Endothelial cell of umbilical vein (primary cell): Measurements from ENCODE around the gene ANKRD44. TPM values are rescaled to one million over a fixed set of nuclear protein-coding genes. Genes with fewer than 3 reads are reported as not detected.

Source experiments
- BruUV-seq: library from RNA; stranded (reverse); fragments of 400-500 nt; replicated peaks from 2 replicates; lab custom pipeline; 2021; lab: Mats Ljungman, UMichigan
- CTCF ChIA-PET: fragments of 300-600, 350-600 bp; sonication (Branson Sonifier 250); formaldehyde crosslinking; loops from one replicate; lab custom pipeline; 2021; ENCODE audit warnings: antibody characterized with exemption, inconsistent platforms; lab: Charles Lee
- POLR2A ChIA-PET: fragments of 300-600, 350-600 bp; sonication (Branson Sonifier 250); formaldehyde crosslinking; loops from one replicate; lab custom pipeline; 2021; ENCODE audit warnings: antibody characterized with exemption, inconsistent platforms; lab: Charles Lee
- DNase-seq: peaks from one replicate; pipeline ENCODE4 v3.0.0-alpha.2; 2011; ENCODE audit warnings: low read depth, low spot score
- FAIRE-seq: peaks from 2 replicates; lab custom pipeline; 2011; peaks lifted over from hg19 to GRCh38; lab: Jason Lieb, UNC
- H2AFZ ChIP-seq: 2 replicates; pipeline ENCODE4 v1.6.0; 2012; ENCODE audit warnings: low read depth, low read length, control low read depth, inconsistent platforms
- H3K27ac ChIP-seq: 2 replicates; pipeline ENCODE4 v1.5.1; 2011; ENCODE audit warnings: low read depth, mild to moderate bottlenecking, control low read depth, low read length, moderate library complexity; ENCODE audit not compliant: insufficient read depth
- H3K27me3 ChIP-seq, 2 experiments: 2 replicates each; pipeline versions ENCODE4 v1.6.0 to v1.6.1; 2011; ENCODE audit warnings: low read length in 2 of 2, mixed read lengths in 1 of 2; ENCODE audit not compliant: control insufficient read depth in 2 of 2, insufficient read depth in 2 of 2
- H3K36me3 ChIP-seq, 2 experiments: 2 replicates in 1 of 2; 3 replicates in 1 of 2; pipeline ENCODE4 v1.5.1; 2011; ENCODE audit warnings: low read length in 2 of 2, mild to moderate bottlenecking in 1 of 2, moderate library complexity in 1 of 2; ENCODE audit not compliant: control insufficient read depth in 2 of 2, insufficient read depth in 2 of 2; ENCODE audit errors: extremely low read depth in 1 of 2
- H3K4me1 ChIP-seq: 3 replicates; pipeline ENCODE4 v1.5.1; 2011; ENCODE audit warnings: mild to moderate bottlenecking, low read length; ENCODE audit not compliant: control insufficient read depth, insufficient read depth; ENCODE audit errors: extremely low read depth
- H3K4me2 ChIP-seq: 2 replicates; pipeline ENCODE4 v1.6.1; 2011; ENCODE audit warnings: low read length, control low read depth, mixed read lengths; ENCODE audit not compliant: insufficient read depth
- H3K4me3 ChIP-seq, 3 experiments: fragments of 200-600 bp in 1 of 3; sonication (generic), shearing (Covaris generic) in 1 of 3; replicated peaks in 1 of 3; 2 replicates each; pipeline ENCODE4 v1.5.1; 2011 to 2016; ENCODE audit warnings: control low read depth in 3 of 3, low read length in 3 of 3, mild to moderate bottlenecking in 2 of 3, inconsistent platforms in 1 of 3, low read depth in 1 of 3, moderate library complexity in 1 of 3; ENCODE audit not compliant: insufficient read depth in 1 of 3
- H3K79me2 ChIP-seq: 2 replicates; pipeline ENCODE4 v1.6.0; 2012; ENCODE audit warnings: low read length, inconsistent platforms; ENCODE audit not compliant: control insufficient read depth, insufficient read depth
- H3K9ac ChIP-seq: replicated peaks from 2 replicates; pipeline ENCODE3; 2011; ENCODE audit warnings: low read length, control low read depth; ENCODE audit not compliant: insufficient read depth; ENCODE audit errors: extremely low read depth
- H3K9me1 ChIP-seq: replicated peaks from 3 replicates; pipeline ENCODE4 v1.6.0; 2011; ENCODE audit warnings: mild to moderate bottlenecking, low read length; ENCODE audit not compliant: control insufficient read depth, insufficient read depth; ENCODE audit errors: extremely low read depth
- H3K9me3 ChIP-seq: replicated peaks from 2 replicates; pipeline ENCODE4 v1.5.1; 2012; ENCODE audit warnings: low read length, inconsistent platforms; ENCODE audit not compliant: control insufficient read depth, insufficient read depth
- H4K20me1 ChIP-seq: replicated peaks from 2 replicates; pipeline ENCODE3; 2011; ENCODE audit warnings: mild to moderate bottlenecking, low read length; ENCODE audit not compliant: control insufficient read depth, insufficient read depth; ENCODE audit errors: extremely low read depth
- CTCF ChIP-seq, 2 donors: IDR thresholded peaks; 1 replicate in 1 of 2; 2 replicates in 1 of 2; pipeline ENCODE4 v1.5.1; 2011; ENCODE audit warnings: low read length in 2 of 2, mild to moderate bottlenecking in 2 of 2, moderate library complexity in 2 of 2, control low read depth in 1 of 2, inconsistent platforms in 1 of 2, low read depth in 1 of 2; ENCODE audit not compliant: insufficient read depth in 1 of 2; ENCODE audit errors: extremely low read depth in 1 of 2
- EZH2 ChIP-seq: IDR thresholded peaks from 2 replicates; pipeline ENCODE4 v1.6.1; 2012; ENCODE audit warnings: borderline replicate concordance, low read depth, mild to moderate bottlenecking, moderate library complexity, low read length, inconsistent platforms; ENCODE audit not compliant: severe bottlenecking
- FOS ChIP-seq: IDR thresholded peaks from 2 replicates; pipeline ENCODE4 v1.6.1; 2011; ENCODE audit warnings: mild to moderate bottlenecking, low read length, moderate library complexity, borderline replicate concordance; ENCODE audit not compliant: insufficient read depth
- GATA2 ChIP-seq: IDR thresholded peaks from 2 replicates; pipeline ENCODE4 v1.7.0; 2011; ENCODE audit warnings: low read depth, mild to moderate bottlenecking, moderate library complexity, mixed read lengths, low read length; ENCODE audit not compliant: insufficient read length, insufficient read depth
- JUN ChIP-seq: IDR thresholded peaks from 2 replicates; pipeline ENCODE4 v1.6.1; 2011; ENCODE audit warnings: borderline replicate concordance, low read depth; ENCODE audit not compliant: insufficient read length, insufficient read depth
- MYC ChIP-seq: IDR thresholded peaks from one replicate; pipeline ENCODE4 v1.6.1; 2011; ENCODE audit warnings: mild to moderate bottlenecking, low read depth, low read length
- POLR2A ChIP-seq: IDR thresholded peaks from 2 replicates; pipeline ENCODE4 v1.6.1; 2012; ENCODE audit warnings: low read depth, mild to moderate bottlenecking, control low read depth, low read length
- POLR2AphosphoS5 ChIP-seq: IDR thresholded peaks from 2 replicates; pipeline ENCODE4 v1.6.1; 2012; ENCODE audit warnings: low read depth, mild to moderate bottlenecking, control low read depth, low read length, moderate library complexity; ENCODE audit not compliant: insufficient read depth
- dilution Hi-C: fragments of 300-500 bp; cut with MboI; formaldehyde crosslinking; loops from one replicate; pipeline ENCODE4 v1.15.0; 2019; ENCODE audit warnings: low sequenced_read_pairs; ENCODE audit not compliant: extremely low pct_ligation_motif_present
- intact Hi-C: fragments of 100-400 bp; cut with micrococcal nuclease; formaldehyde crosslinking; loops from one replicate; pipeline ENCODE4 v1.10.0; 2022
- polyA plus RNA-seq, 4 experiments: library from polyadenylated mRNA; depleted of rRNA in 3 of 4; stranded (reverse) in 3 of 4; unstranded in 1 of 4; fragments of >200 nt; gene quantifications; 2 replicates each; pipeline versions ENCODE4 v1.2.1 to v1.2.3, GENCODE V29; 2011 to 2012; ENCODE audit warnings: missing spikeins in 1 of 4
- total RNA-seq: library from RNA; stranded (reverse); gene quantifications from 2 replicates; pipeline ENCODE4 v1.2.3, GENCODE V29; 2021
- TF ChIP-seq, protein P1 (sequence below): IDR thresholded peaks from 2 replicates; pipeline ENCODE4 v1.6.1; 2011; ENCODE audit not compliant: insufficient read depth, insufficient read length

The ANKRD44 gene
- total and polyA plus RNA-seq, 2 donors (not counting 3 experiments of a cell fraction or from before 2014, with no cell fraction given) = 3.4 to 6.1 TPM

DNA sequence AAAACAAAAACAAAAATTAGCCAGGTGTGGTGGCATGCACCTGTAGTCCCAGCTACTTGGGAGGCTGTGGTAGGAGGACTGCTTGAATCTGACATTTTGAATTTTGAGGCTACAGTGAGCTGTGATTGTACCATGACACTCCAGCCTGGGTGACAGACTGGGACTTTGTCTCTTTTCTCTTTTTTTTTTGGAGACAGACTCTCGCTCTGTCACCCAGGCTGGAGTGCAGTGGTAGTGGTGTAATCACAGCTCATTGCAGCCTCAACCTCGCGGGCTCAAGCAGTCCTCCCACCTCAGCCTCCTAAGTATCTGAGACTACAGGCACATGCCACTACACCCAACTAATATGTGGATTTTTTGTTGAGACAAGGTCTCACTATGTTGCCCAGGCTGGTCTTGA lies 35.6 kb downstream of the ANKRD44 start:
- no peaks in the 10 kb centered on the region for H3K9me1 ChIP-seq

DNA sequence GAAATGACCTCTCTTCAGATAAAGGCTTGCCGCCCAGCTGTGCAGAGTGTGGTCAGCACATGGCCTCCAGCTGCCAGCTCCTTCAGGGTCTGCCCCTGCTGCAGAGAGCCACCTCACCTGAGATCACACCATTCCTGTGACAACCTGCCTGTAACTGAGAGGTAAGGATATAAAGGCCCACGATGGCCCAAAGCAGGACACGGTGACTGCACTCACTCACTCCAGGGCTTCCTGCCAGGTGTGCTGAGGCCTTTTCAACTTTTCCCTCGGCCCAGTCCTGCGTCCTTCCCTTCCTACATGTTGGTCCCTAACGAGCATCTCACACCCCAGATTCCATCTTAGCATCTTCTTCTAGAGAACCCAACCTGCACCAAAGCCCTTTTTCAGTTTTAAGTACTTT lies 36.2 kb downstream of the ANKRD44 start:
- intact Hi-C loops = no loop called here
- no peaks in the 10 kb centered on the region for H3K4me1 ChIP-seq
- FAIRE-seq (no peak), DNase-seq (no peak)
- H3K79me2 ChIP-seq = no peaks in the 10 kb centered on the region
- no TSS peak for BruUV-seq
- no peak overlapping the region for H3K9ac ChIP-seq
- no peaks in the 10 kb centered on the region for H3K36me3 ChIP-seq
- H4K20me1 ChIP-seq = no peaks in the 10 kb centered on the region
- no peak overlapping the region for H3K4me3 ChIP-seq
- H2AFZ ChIP-seq = no peak overlapping the region
- CTCF ChIA-PET = no interaction called here
- POLR2A ChIA-PET = no interaction called here
- TF ChIP-seq FOS (no peak), POLR2AphosphoS5 (no peak), POLR2A (no peak), MYC (no peak), JUN (no peak), EZH2 (no peak), GATA2 (no peak), CTCF (IDR thresholded peaks at IDR 0.05; ENCODE audit: extremely low read depth in 1 of 2, insufficient read depth in 1 of 2, low read depth in 1 of 2, low read length in 2 of 2) (no peak)
- TF ChIP-seq, protein P1, sequence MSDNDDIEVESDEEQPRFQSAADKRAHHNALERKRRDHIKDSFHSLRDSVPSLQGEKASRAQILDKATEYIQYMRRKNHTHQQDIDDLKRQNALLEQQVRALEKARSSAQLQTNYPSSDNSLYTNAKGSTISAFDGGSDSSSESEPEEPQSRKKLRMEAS = no peak
- H3K9me3 ChIP-seq = no peaks in the 10 kb centered on the region
- H3K27me3 ChIP-seq = peaks cover 0 to 1% of the 10 kb centered on the region in 2 experiments
- dilution Hi-C loops = no loop called here
- H3K27ac ChIP-seq = no peak overlapping the region
- no peaks in the 10 kb centered on the region for H3K9me1 ChIP-seq
- no peak overlapping the region for H3K4me2 ChIP-seq

More for the DNA sequence above, 35.6 kb downstream of the ANKRD44 start:
- no peak overlapping the region for H3K9ac ChIP-seq
- no peaks in the 10 kb centered on the region for H3K9me3 ChIP-seq
- no peak overlapping the region for H3K4me3 ChIP-seq
- no peak for FAIRE-seq
- CTCF ChIA-PET = no interaction called here
- H3K4me2 ChIP-seq = no peak overlapping the region
- H2AFZ ChIP-seq = no peak overlapping the region
- no TSS peak for BruUV-seq
- POLR2A ChIA-PET = no interaction called here
- H3K79me2 ChIP-seq = no peaks in the 10 kb centered on the region
- no peaks in the 10 kb centered on the region for H3K4me1 ChIP-seq
- peaks cover 0 to 4% of the 10 kb centered on the region in 2 experiments for H3K27me3 ChIP-seq
- no peak for DNase-seq
- no peaks in the 10 kb centered on the region for H3K36me3 ChIP-seq
- intact Hi-C loops = no loop called here
- dilution Hi-C loops = no loop called here
- no peaks in the 10 kb centered on the region for H4K20me1 ChIP-seq
- H3K27ac ChIP-seq = no peak overlapping the region
- TF ChIP-seq FOS = no peak
- TF ChIP-seq, protein P1 = no peak
- TF ChIP-seq POLR2A = no peak
- no peak for TF ChIP-seq GATA2
